Measurements from ENCODE around the gene MMD.
"Not testable (repeated sequence)": the region's sequence is repeated elsewhere in the genome, so short reads cannot be mapped to it uniquely, and the experiment has no call there.

The MMD gene

DNA sequence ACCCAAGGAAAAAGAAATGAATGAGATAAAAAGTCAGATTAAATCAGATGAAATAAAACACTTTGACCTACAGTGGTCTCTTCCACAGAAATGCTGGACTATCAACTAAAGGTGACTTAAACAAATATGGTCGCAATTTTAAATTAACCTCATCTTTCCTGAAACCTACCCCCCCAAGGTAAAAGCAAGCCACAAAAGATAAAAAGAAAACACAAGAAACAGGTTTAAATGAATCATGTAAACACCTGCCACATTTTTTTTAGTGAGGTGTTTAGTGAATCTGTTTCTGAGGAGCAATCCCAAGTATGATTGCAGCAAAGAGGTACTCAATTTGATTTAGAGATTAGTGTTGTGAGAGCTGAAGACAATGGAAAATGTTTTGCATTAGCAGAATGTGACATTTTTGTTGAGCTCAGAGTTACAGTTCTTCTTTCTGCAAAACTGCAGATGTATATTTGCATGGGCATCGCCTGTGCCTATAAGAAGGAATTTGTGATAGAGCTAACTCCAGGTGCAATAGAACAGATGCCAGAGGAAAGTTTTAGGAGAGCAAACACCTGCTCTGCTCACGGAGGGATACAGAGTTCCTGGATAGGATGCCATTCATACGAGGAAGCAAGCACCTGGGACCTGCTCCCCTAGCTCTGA lies 3.4 kb upstream of the MMD start:
- H3K4me3 ChIP-seq (ENCODE audit: insufficient read depth in 1 of 2, low read depth in 1 of 2, low read length in 2 of 2), result no peak overlapping the region
- H3K4me1 ChIP-seq (ENCODE audit: control insufficient read depth, insufficient read depth, low read depth, low read length), result peaks cover 9% of the 10 kb centered on the region
- no peak overlapping the region for H3K4ac ChIP-seq (ENCODE audit: low read depth in 1 of 2, low read length in 2 of 2)
- no peak overlapping the region for H3K23ac ChIP-seq (ENCODE audit: low read length in 2 of 2)
- H3K14ac ChIP-seq (ENCODE audit: low read length in 2 of 2), result no peak overlapping the region
- H3K18ac ChIP-seq (ENCODE audit: low read depth in 1 of 2, low read length in 2 of 2), result no peak overlapping the region
- no peak overlapping the region for H2AK5ac ChIP-seq (ENCODE audit: low read length, severe bottlenecking)
- no peak for DNase-seq
- 94% methylated on average over 4 of the region's 4 CpGs for WGBS
- H2BK12ac ChIP-seq (ENCODE audit: low read length in 2 of 2), result no peak overlapping the region
- no peaks in the 10 kb centered on the region for H3K36me3 ChIP-seq (ENCODE audit: control insufficient read depth in 1 of 2, insufficient read depth in 2 of 2, low read depth in 1 of 2, low read length in 2 of 2)
- H2BK15ac ChIP-seq (ENCODE audit: low read depth, poor library complexity, severe bottlenecking), result no peak overlapping the region
- no peak overlapping the region for H3K4me2 ChIP-seq (ENCODE audit: low read length, poor library complexity, severe bottlenecking)
- H3K9ac ChIP-seq (ENCODE audit: low read length), result no peak overlapping the region
- H2BK120ac ChIP-seq (ENCODE audit: low read depth, low read length), result no peak overlapping the region
- no peak overlapping the region for H4K8ac ChIP-seq (ENCODE audit: low read length)
- no peak overlapping the region for H2AFZ ChIP-seq (ENCODE audit: low read depth, low read length)
- peaks cover 0 to 5% of the 10 kb centered on the region in 2 experiments for H3K27me3 ChIP-seq (ENCODE audit: control insufficient read depth in 1 of 2, insufficient read depth in 1 of 2, low read length in 2 of 2)
- no peak overlapping the region for H4K91ac ChIP-seq (ENCODE audit: low read length)
- no peak overlapping the region for H3K27ac ChIP-seq (ENCODE audit: low read length, poor library complexity, severe bottlenecking)
- H2BK5ac ChIP-seq (ENCODE audit: low read depth, low read length, poor library complexity, severe bottlenecking), result no peak overlapping the region
- no peaks in the 10 kb centered on the region for H3K9me3 ChIP-seq (ENCODE audit: control insufficient read depth, low read length)
- H3K79me1 ChIP-seq (replicated peaks; ENCODE audit: low read length, poor library complexity, severe bottlenecking), result peaks cover 11% of the 10 kb centered on the region

DNA sequence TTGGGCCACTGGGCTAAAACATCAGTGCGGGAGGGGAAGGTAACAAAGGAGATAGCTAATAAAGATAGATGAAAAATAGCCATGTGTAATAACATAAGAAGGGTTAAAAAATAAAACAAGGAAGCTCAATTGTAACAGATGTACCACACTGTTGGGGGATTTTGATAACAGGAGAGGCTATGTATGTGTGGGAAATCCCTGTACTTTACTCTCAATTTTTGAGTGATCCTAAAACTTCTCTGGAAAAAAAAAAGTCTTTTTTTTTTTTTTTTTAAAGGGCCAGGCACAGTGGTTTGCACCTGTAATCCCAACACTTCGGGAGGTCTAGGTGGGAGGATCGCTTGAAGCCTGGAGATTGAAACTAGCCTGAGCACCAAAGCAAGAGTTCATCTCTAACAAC lies 1.9 kb upstream of the MMD start:
- H3K23ac ChIP-seq (ENCODE audit: low read length in 2 of 2), result no peak overlapping the region
- no peak overlapping the region for H4K91ac ChIP-seq (ENCODE audit: low read length)
- H2AK5ac ChIP-seq (ENCODE audit: low read length, severe bottlenecking), result no peak overlapping the region
- H2BK120ac ChIP-seq (ENCODE audit: low read depth, low read length), result no peak overlapping the region
- H3K27me3 ChIP-seq (ENCODE audit: control insufficient read depth in 1 of 2, insufficient read depth in 1 of 2, low read length in 2 of 2), result peaks cover 0 to 5% of the 10 kb centered on the region in 2 experiments
- no peak overlapping the region for H2BK5ac ChIP-seq (ENCODE audit: low read depth, low read length, poor library complexity, severe bottlenecking)
- H3K36me3 ChIP-seq (ENCODE audit: control insufficient read depth in 1 of 2, insufficient read depth in 2 of 2, low read depth in 1 of 2, low read length in 2 of 2), result no peaks in the 10 kb centered on the region
- peaks cover 14% of the 10 kb centered on the region for H3K79me1 ChIP-seq (replicated peaks; ENCODE audit: low read length, poor library complexity, severe bottlenecking)
- no peak overlapping the region for H3K27ac ChIP-seq (ENCODE audit: low read length, poor library complexity, severe bottlenecking)
- H3K4me3 ChIP-seq (ENCODE audit: insufficient read depth in 1 of 2, low read depth in 1 of 2, low read length in 2 of 2), result no peak overlapping the region
- H2AFZ ChIP-seq (ENCODE audit: low read depth, low read length), result no peak overlapping the region
- peak overlapping the region in 1 of 2 experiments; percentile 9 for H3K18ac ChIP-seq (ENCODE audit: low read depth in 1 of 2, low read length in 2 of 2)
- no peak overlapping the region for H2BK15ac ChIP-seq (ENCODE audit: low read depth, poor library complexity, severe bottlenecking)
- no peak overlapping the region for H4K8ac ChIP-seq (ENCODE audit: low read length)
- H3K9ac ChIP-seq (ENCODE audit: low read length), result no peak overlapping the region
- DNase-seq, result no peak
- peaks cover 9% of the 10 kb centered on the region for H3K4me1 ChIP-seq (ENCODE audit: control insufficient read depth, insufficient read depth, low read depth, low read length)
- no peak overlapping the region for H3K4ac ChIP-seq (ENCODE audit: low read depth in 1 of 2, low read length in 2 of 2)
- H2BK12ac ChIP-seq (ENCODE audit: low read length in 2 of 2), result no peak overlapping the region
- H3K14ac ChIP-seq (ENCODE audit: low read length in 2 of 2), result no peak overlapping the region
- H3K9me3 ChIP-seq (ENCODE audit: control insufficient read depth, low read length), result no peaks in the 10 kb centered on the region
- 93% methylated on average over 1 of the region's 3 CpGs for whole genome bisulfite sequencing
- H3K4me2 ChIP-seq (ENCODE audit: low read length, poor library complexity, severe bottlenecking), result no peak overlapping the region

DNA sequence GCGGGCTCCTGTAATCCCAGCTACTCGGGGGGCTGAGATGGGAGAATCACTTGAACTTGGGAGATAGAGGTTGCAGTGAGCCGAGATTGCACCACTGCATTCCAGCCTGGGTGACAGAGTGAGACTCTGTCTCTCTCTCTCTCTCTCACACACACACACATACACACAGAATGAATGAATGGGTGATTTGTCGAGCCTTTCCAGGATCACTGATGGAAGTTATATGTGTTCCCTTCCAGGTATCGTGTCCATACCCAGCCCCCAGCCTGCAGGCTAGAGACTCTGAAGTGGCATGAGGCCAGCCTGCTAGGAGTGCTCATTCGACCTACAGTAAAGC lies 1.2 kb upstream of the MMD start:
- Histone ChIP-seq H4K8ac (ENCODE audit: low read length) (peak overlapping the region; percentile 7), H2BK12ac (ENCODE audit: low read length in 2 of 2) (peak overlapping the region in 1 of 2 experiments; percentile 54), H3K4ac (ENCODE audit: low read depth in 1 of 2, low read length in 2 of 2) (peak overlapping the region in 1 of 2 experiments; percentile 49), H3K79me1 (replicated peaks; ENCODE audit: low read length, poor library complexity, severe bottlenecking) (peaks cover 17% of the 10 kb centered on the region)
- H3K27ac ChIP-seq (ENCODE audit: low read length, poor library complexity, severe bottlenecking); H3K9ac ChIP-seq (ENCODE audit: low read length); H3K4me3 ChIP-seq (ENCODE audit: insufficient read depth in 1 of 2, low read depth in 1 of 2, low read length in 2 of 2); H3K14ac ChIP-seq (ENCODE audit: low read length in 2 of 2); H2BK5ac ChIP-seq (ENCODE audit: low read depth, low read length, poor library complexity, severe bottlenecking); H3K36me3 ChIP-seq (ENCODE audit: control insufficient read depth in 1 of 2, insufficient read depth in 2 of 2, low read depth in 1 of 2, low read length in 2 of 2); H2BK15ac ChIP-seq (ENCODE audit: low read depth, poor library complexity, severe bottlenecking); H3K27me3 ChIP-seq (ENCODE audit: control insufficient read depth in 1 of 2, insufficient read depth in 1 of 2, low read length in 2 of 2); H3K4me2 ChIP-seq (ENCODE audit: low read length, poor library complexity, severe bottlenecking); DNase-seq; H3K4me1 ChIP-seq (ENCODE audit: control insufficient read depth, insufficient read depth, low read depth, low read length); H3K23ac ChIP-seq (ENCODE audit: low read length in 2 of 2); H2BK120ac ChIP-seq (ENCODE audit: low read depth, low read length); H2AK5ac ChIP-seq (ENCODE audit: low read length, severe bottlenecking); H2AFZ ChIP-seq (ENCODE audit: low read depth, low read length); H3K9me3 ChIP-seq (ENCODE audit: control insufficient read depth, low read length); H4K91ac ChIP-seq (ENCODE audit: low read length); H3K18ac ChIP-seq (ENCODE audit: low read depth in 1 of 2, low read length in 2 of 2): not testable (repeated sequence)
- WGBS, result 90% methylated on average over 4 of the region's 6 CpGs

DNA sequence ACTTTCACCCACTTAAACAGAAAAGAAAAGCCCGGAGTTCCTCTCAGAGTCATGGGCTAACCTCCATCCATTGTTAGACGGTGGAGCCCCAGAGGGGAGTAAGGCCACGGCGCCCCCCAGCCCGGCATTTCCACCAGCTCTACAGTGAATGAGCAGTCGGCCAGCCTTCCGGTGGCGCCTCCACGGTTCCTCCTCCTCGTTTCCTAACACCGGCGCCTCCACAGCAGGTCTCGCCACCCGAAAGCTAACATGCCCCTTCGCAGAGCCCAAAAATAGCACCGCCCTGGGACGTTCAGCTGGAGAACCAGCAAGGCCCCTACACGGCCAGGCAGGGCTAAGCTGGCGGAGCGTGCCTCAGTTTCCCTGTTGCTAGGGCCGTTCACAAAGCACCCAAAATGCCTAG lies 858 bp downstream of the MMD start:
- H3K27me3 ChIP-seq (ENCODE audit: control insufficient read depth in 1 of 2, insufficient read depth in 1 of 2, low read length in 2 of 2), result peaks cover 0 to 5% of the 10 kb centered on the region in 2 experiments
- peak overlapping the region; percentile 49 for H2BK15ac ChIP-seq (ENCODE audit: low read depth, poor library complexity, severe bottlenecking)
- H4K8ac ChIP-seq (ENCODE audit: low read length), result peak overlapping the region; percentile 82
- peaks cover 9% of the 10 kb centered on the region for H3K4me1 ChIP-seq (ENCODE audit: control insufficient read depth, insufficient read depth, low read depth, low read length)
- peaks cover 26% of the 10 kb centered on the region for H3K79me1 ChIP-seq (replicated peaks; ENCODE audit: low read length, poor library complexity, severe bottlenecking)
- H3K4me2 ChIP-seq (ENCODE audit: low read length, poor library complexity, severe bottlenecking), result peak overlapping the region; percentile 97
- peak overlapping the region; percentile 96 to 97 for H3K4ac ChIP-seq (ENCODE audit: low read depth in 1 of 2, low read length in 2 of 2)
- H2BK5ac ChIP-seq (ENCODE audit: low read depth, low read length, poor library complexity, severe bottlenecking), result no peak overlapping the region
- H2AFZ ChIP-seq (ENCODE audit: low read depth, low read length), result peak overlapping the region; percentile 20
- no peak overlapping the region for H2AK5ac ChIP-seq (ENCODE audit: low read length, severe bottlenecking)
- H4K91ac ChIP-seq (ENCODE audit: low read length), result peak overlapping the region; percentile 93
- peak overlapping the region; percentile 29 for H2BK120ac ChIP-seq (ENCODE audit: low read depth, low read length)
- peak overlapping the region; percentile 34 to 59 for H2BK12ac ChIP-seq (ENCODE audit: low read length in 2 of 2)
- under 1% methylated on average over 21 of the region's 21 CpGs for WGBS
- peak overlapping the region; percentile 37 to 98 for H3K23ac ChIP-seq (ENCODE audit: low read length in 2 of 2)
- H3K36me3 ChIP-seq (ENCODE audit: control insufficient read depth in 1 of 2, insufficient read depth in 2 of 2, low read depth in 1 of 2, low read length in 2 of 2), result no peaks in the 10 kb centered on the region
- H3K27ac ChIP-seq (ENCODE audit: low read length, poor library complexity, severe bottlenecking), result no peak overlapping the region
- peak overlapping the region; percentile 86 to 99 for H3K18ac ChIP-seq (ENCODE audit: low read depth in 1 of 2, low read length in 2 of 2)
- H3K4me3 ChIP-seq (ENCODE audit: insufficient read depth in 1 of 2, low read depth in 1 of 2, low read length in 2 of 2), result peak overlapping the region; percentile 91
- peak overlapping the region; percentile 94 for H3K9ac ChIP-seq (ENCODE audit: low read length)
- DNase-seq, result peak; percentile 46
- no peaks in the 10 kb centered on the region for H3K9me3 ChIP-seq (ENCODE audit: control insufficient read depth, low read length)
- H3K14ac ChIP-seq (ENCODE audit: low read length in 2 of 2), result peak overlapping the region in 1 of 2 experiments; percentile 98

Data from mesenchymal stem cell (in vitro differentiated cells and primary cell).